MV-4-11 (cell line): ENCODE measurements around the gene NUTF2.
A peak's percentile ranks its signal among the peaks of the same experiment; 100 is the strongest.

Source experiments
- DNase-seq: peaks from one replicate; lab custom pipeline; 2025; lab: John Stamatoyannopoulos, UW

The NUTF2 gene

DNA sequence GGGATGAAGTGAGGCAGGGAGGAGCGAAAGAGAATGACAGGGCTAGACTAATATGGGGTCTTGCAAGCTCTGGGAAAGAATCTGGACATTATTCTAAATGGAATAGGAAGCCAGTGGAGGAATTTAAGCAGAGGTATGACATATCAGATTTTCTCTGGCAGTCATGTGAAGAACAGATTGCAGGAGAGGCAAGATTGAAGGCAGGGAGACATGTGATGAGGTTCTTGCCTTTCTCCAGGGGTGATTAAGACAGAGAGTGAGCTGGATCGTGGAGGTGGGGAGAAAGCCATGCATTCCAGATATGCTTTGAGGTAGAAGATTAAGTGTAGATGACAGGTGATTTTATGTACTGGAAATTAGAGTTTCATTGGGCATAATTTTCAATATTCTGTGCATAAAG lies 8.9 kb upstream of the NUTF2 start:
- DNase-seq: no peak

DNA sequence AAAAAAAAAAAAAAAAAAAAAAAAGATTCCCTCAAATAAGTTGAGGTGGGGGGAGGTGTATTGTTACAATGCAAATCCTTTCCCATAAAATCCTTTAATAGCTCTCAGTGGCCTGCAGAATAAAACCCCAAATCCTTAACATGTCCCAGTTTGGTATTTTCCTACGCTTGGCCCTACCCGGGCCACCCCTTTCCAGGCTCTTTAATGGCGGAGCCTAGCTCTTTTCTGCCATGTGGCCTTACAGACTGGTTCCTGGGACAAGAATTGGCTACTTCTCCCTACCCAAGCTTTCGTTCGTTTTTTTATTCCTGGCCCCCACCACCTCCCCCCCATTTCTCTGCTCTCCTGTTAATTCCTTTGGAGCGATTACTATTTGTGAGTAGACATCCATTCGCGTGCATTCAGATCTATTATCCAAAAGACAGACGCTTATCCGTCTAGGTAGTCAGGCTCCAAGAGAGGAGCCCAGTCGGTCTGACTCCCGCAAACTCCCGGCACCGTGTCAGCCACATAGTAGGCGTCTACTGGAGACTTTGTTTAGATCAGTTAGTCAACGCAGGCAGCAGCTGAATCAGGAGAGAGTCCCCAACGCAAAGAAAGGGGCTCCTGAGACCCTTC lies 5.4 kb upstream of the NUTF2 start:
- DNase-seq: no peak

- DNase-seq: peak; percentile 93
These were observed 4.8 kb upstream of the NUTF2 start, which contains the start of gene THAP11 for GRCh38 chr16:67841816-67842508. THAP11 (plus strand) TSS chr16:67842320; CDS start chr16:67842555, 235 bp downstream.

- DNase-seq: peak; percentile 55
These were observed 4.0 kb upstream of the NUTF2 start for GRCh38 chr16:67842509-67843342.

DNA sequence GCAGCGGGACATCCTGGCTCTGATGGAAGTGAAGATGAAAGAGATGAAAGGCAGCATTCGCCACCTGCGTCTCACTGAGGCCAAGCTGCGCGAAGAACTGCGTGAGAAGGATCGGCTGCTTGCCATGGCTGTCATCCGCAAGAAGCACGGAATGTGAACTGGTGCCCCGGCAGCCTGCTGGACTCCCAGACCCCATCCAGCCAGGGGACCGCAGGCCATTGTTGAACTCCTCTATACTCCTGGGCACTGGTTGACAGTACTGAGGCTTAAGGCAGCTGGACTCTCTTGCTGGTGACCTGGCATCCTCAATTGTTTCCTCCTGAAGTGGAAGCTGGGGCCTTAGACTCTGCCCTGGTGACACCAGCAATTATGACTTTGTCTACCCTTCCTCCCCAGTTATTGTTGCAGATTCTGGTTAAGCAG lies 3.4 kb upstream of the NUTF2 start:
- DNase-seq: no peak

GRCh38 chr16:67844497-67844896 lies 2.2 kb upstream of the NUTF2 start:
- no peak for DNase-seq

- peak; percentile 43 for DNase-seq
These were observed 1.3 kb upstream of the NUTF2 start for GRCh38 chr16:67845291-67846062.

DNA sequence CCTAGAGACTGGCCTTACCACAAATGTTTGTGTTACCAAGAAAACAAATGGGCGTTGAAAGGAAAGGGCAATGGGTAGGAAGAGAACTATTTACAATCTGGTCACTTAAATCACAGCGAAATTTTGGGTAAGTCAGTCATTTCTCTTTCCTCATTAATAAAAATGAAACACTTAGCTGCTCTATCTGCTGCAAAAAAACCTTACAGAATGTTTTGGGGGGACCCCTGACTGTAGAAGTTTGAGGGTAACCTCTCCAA lies 742 bp upstream of the NUTF2 start:
- peak; percentile 35 for DNase-seq

DNA sequence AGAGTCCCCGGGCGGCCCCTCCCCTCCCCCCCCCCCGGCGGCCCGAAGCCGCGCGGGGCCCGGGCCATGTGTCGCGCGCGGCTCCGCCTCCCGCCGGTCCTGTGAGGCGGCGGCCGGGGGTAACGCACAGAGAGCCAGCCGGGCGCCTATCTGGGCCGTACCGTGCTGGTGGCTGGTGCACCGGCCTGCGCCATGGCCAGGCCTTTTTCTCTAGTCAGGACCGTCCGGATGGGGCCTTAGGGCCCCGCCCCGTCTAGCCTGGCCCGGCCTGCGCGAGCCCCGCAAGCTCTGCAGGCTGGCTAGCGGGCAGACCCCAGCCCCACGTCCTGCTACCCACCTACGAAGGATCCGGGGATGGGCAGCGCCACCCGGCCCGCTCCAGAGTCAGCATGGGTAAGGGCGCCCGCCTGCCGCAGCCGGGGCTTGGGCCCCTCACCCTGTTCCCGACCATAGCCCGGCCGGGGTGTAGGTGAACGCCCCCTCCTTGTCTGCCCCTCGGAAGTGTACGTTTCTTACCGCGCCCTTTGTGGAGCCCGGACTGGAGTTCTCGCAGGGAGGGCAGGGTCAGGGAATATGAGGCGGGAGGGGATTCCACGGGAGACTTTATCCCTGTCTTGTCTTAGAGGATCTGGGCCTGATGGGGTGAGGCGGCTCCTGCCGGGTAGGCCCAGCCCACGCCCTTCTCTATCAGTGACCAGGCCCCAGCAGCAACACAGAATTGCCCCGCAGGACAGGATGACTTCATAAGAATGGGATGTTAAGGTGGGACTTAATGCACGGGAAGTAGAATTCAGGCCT lies 530 bp downstream of the NUTF2 start, which contains the start of gene CENPT:
CENPT (minus strand) TSS at position 630 of the 798 bp plus-strand sequence. CDS start 13,834 bp downstream, outside the sequence.
- DNase-seq: no peak

- no peak for DNase-seq
These were observed 1.4 kb downstream of the NUTF2 start for GRCh38 chr16:67848118-67848517.

DNA sequence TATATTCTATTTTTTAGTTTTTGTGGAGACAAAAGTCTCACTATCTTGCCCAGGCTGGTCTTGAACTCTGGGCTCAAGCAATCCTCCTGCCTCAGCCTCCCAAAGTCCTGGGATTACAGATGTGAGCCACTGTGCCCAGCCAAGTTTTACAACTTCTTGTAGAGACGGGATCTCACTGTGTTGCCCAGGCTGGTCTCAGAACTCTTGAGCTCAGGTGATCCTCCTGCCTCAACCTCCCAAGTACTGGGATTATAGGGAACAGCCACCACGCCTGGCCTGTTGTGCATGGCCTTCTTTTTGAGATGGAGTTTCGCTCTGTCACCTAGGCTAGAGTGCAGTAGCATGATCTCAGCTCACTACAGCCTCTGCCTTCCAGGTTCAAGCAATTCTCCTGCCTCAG lies 6.9 kb downstream of the NUTF2 start:
- no peak for DNase-seq

GRCh38 chr16:67855789-67856188 lies 9.1 kb downstream of the NUTF2 start:
- DNase-seq: no peak

DNA sequence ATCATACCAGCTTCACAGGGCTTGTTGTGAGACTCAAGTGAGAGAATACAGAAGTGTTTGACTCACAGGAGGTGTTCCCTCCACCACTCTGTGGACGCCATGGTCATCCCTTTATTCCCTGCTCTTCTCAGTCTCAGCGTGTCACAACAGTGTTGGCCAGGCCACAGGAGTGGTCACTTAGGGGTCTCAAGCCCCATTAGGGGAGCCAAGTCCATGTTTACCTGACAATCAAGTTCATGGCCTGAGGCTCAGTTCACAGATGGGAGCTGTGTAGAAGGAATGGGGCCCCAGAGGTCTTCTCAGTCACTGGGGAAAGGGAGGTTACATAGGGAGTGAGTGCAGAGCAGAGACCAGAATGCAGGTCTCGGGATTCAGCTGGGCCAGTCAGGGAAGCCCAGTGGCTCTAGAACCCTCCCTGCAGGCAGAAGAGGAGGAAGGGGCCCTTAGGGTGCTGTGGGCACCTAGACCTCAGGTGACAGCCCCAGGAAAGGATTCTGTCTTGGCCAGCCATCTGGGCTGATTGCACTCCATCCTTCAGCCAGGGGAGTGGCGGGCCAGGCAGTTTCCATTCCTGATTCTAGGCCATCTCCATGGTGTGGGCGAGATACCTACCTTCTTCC lies 10.3 kb downstream of the NUTF2 start:
- no peak for DNase-seq

DNA sequence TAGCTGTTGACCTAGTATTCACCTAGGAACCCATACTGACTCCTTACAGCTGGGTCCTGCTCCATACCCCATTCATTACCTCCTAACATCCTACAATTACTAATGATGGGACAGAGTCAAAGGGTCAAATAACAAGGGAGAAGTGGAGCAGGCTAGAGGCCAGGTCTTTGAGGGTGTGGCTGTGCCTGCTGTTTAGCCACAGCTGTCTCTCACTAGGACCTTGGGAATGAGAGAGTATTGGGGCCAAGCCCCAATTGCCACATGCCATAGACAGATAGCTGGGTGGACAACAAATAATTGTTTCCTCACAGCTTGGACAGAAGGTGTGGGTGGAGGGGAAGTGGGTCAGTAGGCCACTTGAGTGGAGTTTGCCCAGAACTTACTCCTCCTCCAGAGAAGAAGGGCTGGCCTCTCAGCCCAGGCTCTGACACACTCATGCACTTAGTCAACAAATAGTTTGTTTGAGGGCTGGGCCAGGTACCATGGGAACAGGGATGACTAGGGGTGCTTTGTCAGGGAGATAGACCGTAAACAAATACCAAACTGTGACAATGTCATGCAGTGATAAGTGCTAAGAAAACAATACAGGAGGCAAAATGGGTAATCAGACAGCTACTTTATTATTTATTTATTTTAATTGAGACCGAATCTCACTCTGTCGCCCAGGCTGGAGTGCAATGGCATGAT lies 11.0 kb downstream of the NUTF2 start:
- DNase-seq: peak; percentile 15

DNA sequence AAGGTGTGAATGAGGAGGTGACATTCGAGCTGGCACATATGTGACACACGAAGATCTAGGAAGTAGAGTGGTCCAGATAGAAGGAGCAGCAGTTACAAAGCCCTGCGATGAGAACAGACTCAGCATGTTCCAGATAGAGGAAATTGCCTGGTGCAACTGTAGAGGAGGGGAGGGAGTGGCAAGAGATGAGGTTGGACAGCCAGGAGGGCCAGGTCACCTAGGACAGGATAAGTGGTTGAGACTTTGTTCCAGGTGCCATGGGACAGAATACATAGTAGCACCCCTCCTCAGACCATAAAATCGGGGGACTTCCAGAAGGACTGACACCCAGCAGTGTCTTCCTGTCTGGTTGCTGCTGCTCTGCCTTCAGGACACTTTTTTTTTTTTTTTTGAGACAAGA lies 11.8 kb downstream of the NUTF2 start:
- DNase-seq: no peak

DNA sequence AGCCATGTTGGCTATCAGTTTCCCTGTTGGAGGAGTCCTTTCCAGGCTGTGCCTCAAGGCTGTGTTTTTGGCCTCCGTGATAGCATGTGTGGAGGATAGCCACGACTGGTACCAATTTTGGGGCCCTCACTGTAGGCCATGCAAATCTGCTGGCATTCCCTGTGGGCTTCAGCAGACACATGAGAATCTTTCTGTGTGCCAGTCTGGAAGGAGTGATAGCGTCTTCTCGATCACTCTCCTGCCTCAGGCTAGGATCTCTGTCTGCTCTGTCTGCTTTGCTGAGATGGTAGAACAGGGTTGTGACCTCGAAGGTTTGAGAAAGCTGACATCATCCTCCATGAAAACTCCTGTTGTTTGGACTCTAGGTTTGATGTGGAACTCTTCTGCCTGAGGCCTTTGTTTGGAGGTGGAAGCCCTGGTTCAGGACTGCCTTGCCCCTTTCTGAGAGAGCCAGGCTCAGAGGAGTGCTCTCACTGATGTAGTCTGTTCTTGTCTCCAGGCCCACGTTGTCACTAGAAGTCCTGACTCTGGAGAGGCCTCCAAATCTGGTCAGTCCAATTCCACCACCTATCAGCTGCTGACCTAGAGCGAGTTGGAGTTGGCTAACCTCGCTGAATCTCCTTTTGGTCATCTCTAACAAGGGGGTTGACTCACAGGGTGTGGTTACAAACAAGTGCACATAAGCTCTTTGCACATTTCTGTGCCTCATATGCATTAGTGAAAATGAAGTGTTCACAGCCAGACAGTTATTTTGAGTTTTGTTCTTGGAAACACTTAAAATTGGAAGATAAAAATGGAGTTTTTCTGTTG lies 14.1 kb downstream of the NUTF2 start:
- peak; percentile 47 for DNase-seq

GRCh38 chr16:67861877-67862276 lies 15.1 kb downstream of the NUTF2 start:
- DNase-seq: no peak

DNA sequence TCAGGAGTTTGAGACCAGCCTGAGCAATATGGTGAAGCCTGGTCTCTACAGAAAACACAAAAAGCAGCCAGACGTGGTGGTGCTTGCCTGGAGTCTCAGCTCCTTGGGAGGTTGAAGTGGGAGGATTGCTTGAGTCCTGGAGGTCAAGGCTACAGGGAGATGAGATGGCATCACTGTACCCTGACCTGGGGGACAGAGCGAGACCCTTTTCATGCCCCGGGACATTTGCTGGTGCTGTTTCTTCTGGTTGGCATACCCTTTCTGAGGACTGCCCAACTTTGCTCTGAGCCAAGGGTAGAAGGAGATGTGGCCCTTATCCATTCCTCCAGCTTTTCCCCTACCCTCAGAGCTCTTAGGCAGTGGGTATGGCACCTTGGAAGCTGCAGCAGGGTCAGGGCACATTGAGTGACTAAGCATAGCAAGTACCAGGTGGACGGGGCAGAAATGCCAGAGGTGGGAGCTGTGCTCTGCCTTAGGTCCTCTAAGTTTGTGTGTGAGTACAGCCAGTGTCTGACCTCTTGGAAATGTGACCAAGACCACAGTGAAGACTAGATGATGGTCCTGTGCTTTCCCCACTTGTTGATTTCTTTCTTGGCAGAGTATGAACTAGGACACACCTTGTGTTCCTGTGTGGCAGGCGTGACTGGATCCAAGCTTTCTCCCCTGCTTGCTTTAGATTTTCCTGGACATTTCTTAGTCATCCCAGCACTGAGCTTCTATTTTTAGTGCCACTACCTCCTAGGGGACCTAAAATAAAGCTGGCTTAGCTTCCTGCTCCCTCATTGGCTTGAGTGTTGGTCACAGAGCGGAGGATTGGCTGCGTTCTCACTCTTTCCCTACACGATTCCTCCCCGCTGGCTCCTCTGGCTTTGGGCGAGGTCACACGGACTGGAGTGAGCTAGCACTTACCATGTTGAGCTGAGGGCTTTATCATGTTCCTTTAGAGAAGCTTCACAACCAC lies 16.2 kb downstream of the NUTF2 start:
- no peak for DNase-seq
